Immature natural killer cell (primary cell): ENCODE results near the gene NCKAP5. TPM values are rescaled to one million over a fixed set of nuclear protein-coding genes. Genes with fewer than 3 reads are reported as not detected.

Source experiments
- DNase-seq, 3 donors: peaks; one replicate each; pipeline ENCODE4 v3.0.0; 2022; ENCODE audit warnings: mixed read lengths in 1 of 3
- H3K27ac Mint-ChIP-seq, 6 donors: one replicate each; pipeline ENCODE4 v1.8.0; 2020; ENCODE audit warnings: mixed read lengths in 6 of 6, mild to moderate bottlenecking in 5 of 6, inconsistent platforms in 4 of 6, moderate library complexity in 3 of 6
- H3K27me3 Mint-ChIP-seq, 3 donors: one replicate each; pipeline ENCODE4 v1.8.0; 2020 to 2021; ENCODE audit warnings: low read depth in 3 of 3, mild to moderate bottlenecking in 3 of 3, mixed read lengths in 3 of 3, moderate library complexity in 3 of 3, inconsistent platforms in 1 of 3
- H3K36me3 Mint-ChIP-seq, 3 donors: one replicate each; pipeline ENCODE4 v1.8.0; 2020; ENCODE audit warnings: mixed read lengths in 3 of 3, inconsistent platforms in 2 of 3, mild to moderate bottlenecking in 2 of 3
- H3K4me1 Mint-ChIP-seq, 2 donors: one replicate each; pipeline ENCODE4 v1.8.0; 2020; ENCODE audit warnings: inconsistent platforms in 2 of 2, mild to moderate bottlenecking in 2 of 2, mixed read lengths in 2 of 2, moderate library complexity in 1 of 2
- H3K4me3 Mint-ChIP-seq, 5 donors: one replicate each; pipeline ENCODE4 v1.8.0; 2020; ENCODE audit warnings: mild to moderate bottlenecking in 5 of 5, mixed read lengths in 5 of 5, inconsistent platforms in 3 of 5, moderate library complexity in 3 of 5
- H3K9me3 Mint-ChIP-seq, 6 donors: one replicate each; pipeline ENCODE4 v1.8.0; 2020; ENCODE audit warnings: mild to moderate bottlenecking in 6 of 6, mixed read lengths in 6 of 6, inconsistent platforms in 4 of 6, moderate library complexity in 3 of 6
- polyA plus RNA-seq, 3 donors: library from polyadenylated mRNA; unstranded; fragments of 300-500 nt; fragmentation: Illumina TruSeq; gene quantifications; one replicate each; pipeline ENCODE4 v1.2.3, GENCODE V29; 2021

Gene NCKAP5
- polyA plus RNA-seq, 3 donors from 2014 or later, result not detected

DNA sequence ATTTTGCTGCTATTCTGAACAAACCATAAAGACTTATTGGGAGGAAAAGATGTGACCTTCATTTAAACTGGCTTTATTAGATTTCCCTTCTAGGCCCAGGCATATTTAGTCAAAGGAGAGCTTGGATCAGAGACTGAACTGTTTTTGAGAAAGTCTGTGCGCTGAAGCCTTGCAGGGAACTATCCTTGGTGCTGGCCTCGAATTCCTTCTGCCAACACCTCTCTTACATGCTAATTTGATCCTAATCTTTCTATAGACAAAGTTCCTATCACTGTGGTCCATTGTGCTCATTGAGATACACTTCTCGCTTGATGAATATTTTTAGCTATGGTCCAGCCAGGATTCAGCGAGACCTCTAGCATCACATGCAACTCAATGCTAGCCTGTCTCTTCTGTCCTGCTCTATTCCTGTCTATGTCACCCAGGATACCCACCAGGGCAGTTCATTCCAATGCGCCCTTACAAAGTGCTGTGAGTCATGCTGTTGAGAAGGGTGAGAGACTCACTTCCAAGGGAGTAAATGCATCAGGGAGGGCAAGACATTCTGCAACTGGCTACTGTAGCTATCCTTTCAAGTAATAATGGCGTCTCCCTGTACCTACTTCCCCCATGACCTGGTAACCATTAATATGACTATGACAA lies 541.6 kb downstream of the NCKAP5 start:
- Mint-ChIP-seq H3K27me3 (peaks cover 0 to 2% (median 0%) of the 10 kb centered on the region in 3 donors), H3K9me3 (peaks cover 4 to 30% (median 9%) of the 10 kb centered on the region in 6 donors), H3K4me3 (no peak overlapping the region), H3K27ac (no peak overlapping the region), H3K4me1 (no peaks in the 10 kb centered on the region), H3K36me3 (no peaks in the 10 kb centered on the region)
- DNase-seq, result no peak

DNA sequence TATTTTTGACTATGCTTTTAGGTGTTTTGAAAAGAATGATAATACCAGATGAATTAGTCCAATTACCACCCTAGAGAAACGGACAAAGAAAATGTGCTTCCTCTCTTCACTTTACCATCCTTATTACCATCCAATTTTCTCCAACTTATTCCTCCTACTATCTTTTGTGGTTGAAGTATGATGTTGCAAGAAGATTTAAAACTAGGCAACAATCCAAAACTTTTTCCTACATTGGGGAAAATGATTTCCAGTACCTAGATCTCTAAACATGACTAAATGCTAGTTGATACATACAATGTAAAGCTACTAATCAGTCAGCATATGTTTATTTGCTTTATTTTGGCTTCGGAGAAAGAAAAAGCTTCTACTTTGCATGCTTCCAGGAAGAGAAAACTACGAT lies 543.3 kb downstream of the NCKAP5 start:
- Mint-ChIP-seq H3K9me3 (peaks cover 0 to 30% (median 1%) of the 10 kb centered on the region in 6 donors), H3K27me3 (peaks cover 0 to 2% (median 0%) of the 10 kb centered on the region in 3 donors), H3K4me1 (no peaks in the 10 kb centered on the region), H3K36me3 (no peaks in the 10 kb centered on the region), H3K27ac (no peak overlapping the region), H3K4me3 (no peak overlapping the region)
- no peak for DNase-seq

DNA sequence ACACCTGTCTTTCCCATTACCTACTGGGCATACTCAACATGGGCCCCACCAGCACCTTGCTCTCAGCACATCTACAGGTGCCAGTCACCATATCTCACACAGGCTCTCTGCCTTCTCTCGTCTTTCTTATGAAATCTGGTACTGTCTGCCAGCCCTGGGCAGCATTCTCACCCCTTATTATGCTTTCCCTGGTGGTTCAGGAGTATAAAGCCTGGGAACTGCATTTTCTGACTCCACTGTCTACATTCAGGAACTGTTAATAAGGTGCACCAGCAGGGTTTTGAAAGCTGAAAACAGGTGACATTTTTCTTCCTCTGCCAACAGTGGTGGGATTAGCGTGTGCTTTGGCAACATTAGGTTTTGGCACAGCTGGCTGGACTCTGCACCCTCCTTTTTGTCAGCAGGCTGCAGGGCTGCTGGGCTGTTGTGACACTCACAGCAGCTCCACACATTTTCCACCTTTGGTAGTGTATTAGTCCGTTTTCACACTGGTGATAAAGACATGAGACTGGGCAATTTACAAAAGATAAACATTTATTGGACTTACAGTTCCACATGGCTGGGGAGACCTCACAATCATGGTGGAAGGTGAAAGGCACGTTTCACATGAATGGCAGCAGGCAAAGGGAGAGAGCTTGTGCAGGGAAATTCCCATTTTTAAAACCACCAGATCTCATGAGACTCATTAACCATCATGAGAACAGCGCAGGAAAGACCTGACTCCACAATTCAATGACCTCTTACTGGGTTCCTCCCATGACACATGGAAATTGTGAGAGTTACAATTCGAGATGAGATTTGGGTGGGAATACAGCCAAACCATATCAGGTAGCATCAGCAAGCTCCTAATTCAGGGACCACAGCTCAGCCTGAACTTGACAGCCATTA lies 555.2 kb downstream of the NCKAP5 start:
- Mint-ChIP-seq H3K9me3 (peaks cover 2 to 35% (median 14%) of the 10 kb centered on the region in 6 donors), H3K4me1 (no peaks in the 10 kb centered on the region), H3K27me3 (peaks cover 0 to 3% (median 0%) of the 10 kb centered on the region in 3 donors), H3K36me3 (peaks cover 0 to 4% (median 0%) of the 10 kb centered on the region in 3 donors), H3K27ac (no peak overlapping the region), H3K4me3 (no peak overlapping the region)
- no peak for DNase-seq

DNA sequence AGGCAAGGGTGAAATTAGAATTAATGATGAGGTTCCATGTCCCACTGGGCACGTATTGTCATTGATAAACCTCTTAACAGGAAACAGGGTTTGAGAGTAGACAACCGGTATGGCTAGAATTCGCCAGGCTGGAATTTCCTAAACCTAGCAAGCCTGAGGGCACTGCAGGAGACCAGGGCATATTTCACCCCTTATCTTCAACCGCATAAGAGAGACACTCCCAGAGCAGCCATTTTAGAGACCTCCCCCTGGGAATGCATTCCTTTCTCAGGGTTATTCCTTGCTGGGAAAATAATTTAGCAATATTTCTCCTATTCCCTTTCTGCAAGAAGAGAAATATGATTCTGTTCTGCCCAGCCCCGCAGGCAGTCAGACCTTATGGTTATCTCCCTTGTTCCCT lies 563.6 kb downstream of the NCKAP5 start:
- no peaks in the 10 kb centered on the region for H3K27me3 Mint-ChIP-seq

DNA sequence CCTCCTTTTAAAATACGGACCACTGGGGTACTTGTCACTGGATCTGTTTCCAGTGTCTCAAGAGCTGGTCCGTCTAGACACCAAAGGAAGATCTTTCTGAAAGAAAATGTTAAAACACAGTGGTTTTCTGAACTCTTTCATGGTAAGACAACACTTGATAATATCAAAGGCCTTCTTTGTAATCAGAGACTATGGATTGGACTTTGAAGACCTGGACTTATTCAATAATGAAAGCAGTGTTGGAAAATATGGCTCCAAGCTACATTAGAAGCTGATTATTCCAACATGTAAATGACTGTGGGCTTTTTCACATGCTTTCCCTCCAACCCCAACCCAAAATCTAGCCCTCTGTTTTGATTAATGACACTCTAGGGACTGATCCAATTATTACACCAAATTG lies 568.8 kb downstream of the NCKAP5 start:
- no peak overlapping the region for H3K4me3 Mint-ChIP-seq
- peaks cover 11 to 33% (median 19%) of the 10 kb centered on the region in 6 donors for H3K9me3 Mint-ChIP-seq
- DNase-seq, result no peak
- H3K27me3 Mint-ChIP-seq, result no peaks in the 10 kb centered on the region
- no peaks in the 10 kb centered on the region for H3K4me1 Mint-ChIP-seq
- H3K36me3 Mint-ChIP-seq, result no peaks in the 10 kb centered on the region
- H3K27ac Mint-ChIP-seq, result no peak overlapping the region

More for the DNA sequence above, 563.6 kb downstream of the NCKAP5 start:
- H3K36me3 Mint-ChIP-seq, result no peaks in the 10 kb centered on the region
- no peak overlapping the region for H3K27ac Mint-ChIP-seq
- no peaks in the 10 kb centered on the region for H3K4me1 Mint-ChIP-seq
- DNase-seq, result no peak
- H3K9me3 Mint-ChIP-seq, result peaks cover 18 to 48% (median 25%) of the 10 kb centered on the region in 6 donors
- no peak overlapping the region for H3K4me3 Mint-ChIP-seq

DNA sequence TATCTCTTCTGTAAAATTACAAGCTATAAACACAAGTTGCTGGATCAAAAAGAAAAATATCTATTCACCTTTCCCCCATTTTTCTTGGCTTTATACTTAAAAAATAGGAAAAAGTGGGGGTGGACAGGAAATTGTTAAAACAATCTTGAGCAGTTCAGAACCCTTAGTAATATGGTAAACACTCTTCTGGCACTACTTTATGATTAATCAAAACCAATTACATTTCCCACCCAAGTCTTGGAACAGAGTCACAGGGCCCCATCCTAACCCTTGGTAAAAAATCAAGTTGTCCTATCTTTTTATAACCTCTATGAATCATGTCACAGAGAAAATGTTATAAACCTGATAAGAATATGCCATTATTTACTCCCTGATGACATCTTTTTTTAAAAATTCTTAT lies 570.0 kb downstream of the NCKAP5 start:
- DNase-seq, result no peak
- no peak overlapping the region for H3K27ac Mint-ChIP-seq
- H3K36me3 Mint-ChIP-seq, result peaks cover 0 to 3% (median 0%) of the 10 kb centered on the region in 3 donors
- H3K4me1 Mint-ChIP-seq, result no peaks in the 10 kb centered on the region
- H3K9me3 Mint-ChIP-seq, result peaks cover 0 to 27% (median 17%) of the 10 kb centered on the region in 6 donors
- peaks cover 0 to 1% (median 0%) of the 10 kb centered on the region in 3 donors for H3K27me3 Mint-ChIP-seq
- no peak overlapping the region for H3K4me3 Mint-ChIP-seq

DNA sequence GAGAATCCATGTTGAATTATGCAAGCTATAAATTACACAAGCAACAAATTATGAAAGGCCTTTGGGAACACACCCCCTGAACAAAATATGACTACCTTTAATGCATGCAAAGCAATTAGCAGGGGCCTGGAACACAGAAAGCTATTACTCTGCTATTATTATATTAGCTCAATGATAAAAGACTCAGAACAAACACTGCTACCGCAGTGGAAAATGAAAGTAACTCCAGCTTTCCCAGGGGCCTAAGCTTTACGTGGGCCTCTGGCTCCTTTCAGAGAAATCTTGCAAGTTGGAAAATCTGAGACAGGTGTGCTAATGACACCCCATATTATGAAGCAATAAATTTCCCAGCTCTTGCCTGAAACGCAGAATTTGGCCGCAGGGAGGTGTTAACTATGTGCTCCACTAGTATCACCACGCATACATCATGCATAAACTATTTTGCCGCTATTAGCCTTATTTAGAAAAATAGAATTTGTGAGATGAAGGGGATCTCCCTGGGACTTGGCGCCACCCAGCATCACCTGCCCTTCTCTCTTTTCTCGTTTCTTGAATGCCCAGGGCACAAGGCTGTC lies 576.7 kb downstream of the NCKAP5 start:
- Mint-ChIP-seq H3K4me1 (no peaks in the 10 kb centered on the region), H3K27ac (no peak overlapping the region), H3K9me3 (peaks cover 0 to 19% (median 8%) of the 10 kb centered on the region in 6 donors), H3K4me3 (no peak overlapping the region), H3K36me3 (peaks cover 0 to 3% (median 0%) of the 10 kb centered on the region in 3 donors), H3K27me3 (peaks cover 0 to 3% (median 1%) of the 10 kb centered on the region in 3 donors)
- no peak for DNase-seq

DNA sequence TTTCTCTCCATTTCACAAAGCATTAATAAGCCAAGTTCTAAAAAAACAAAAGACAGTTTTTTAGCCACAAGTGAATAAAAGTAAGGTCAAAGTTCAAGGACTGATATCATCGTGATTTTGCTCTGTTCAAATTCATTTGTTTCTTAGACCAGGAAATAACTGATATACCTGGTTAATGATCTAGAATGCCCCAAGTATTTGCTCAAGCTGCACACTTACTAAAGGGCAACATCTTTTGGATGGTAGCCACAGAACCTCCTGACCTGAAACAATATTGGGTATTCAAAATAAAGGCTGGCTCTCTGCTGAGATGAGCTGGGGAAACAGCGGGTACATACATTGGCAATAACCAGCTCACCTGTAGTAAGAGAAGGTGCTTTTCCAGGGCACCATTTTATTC lies 583.5 kb downstream of the NCKAP5 start:
- DNase-seq, result no peak
- Mint-ChIP-seq H3K4me3 (no peak overlapping the region), H3K36me3 (no peaks in the 10 kb centered on the region), H3K27ac (no peak overlapping the region), H3K4me1 (no peaks in the 10 kb centered on the region), H3K27me3 (peaks cover 0 to 4% (median 0%) of the 10 kb centered on the region in 3 donors), H3K9me3 (peaks cover 0 to 26% (median 5%) of the 10 kb centered on the region in 6 donors)

DNA sequence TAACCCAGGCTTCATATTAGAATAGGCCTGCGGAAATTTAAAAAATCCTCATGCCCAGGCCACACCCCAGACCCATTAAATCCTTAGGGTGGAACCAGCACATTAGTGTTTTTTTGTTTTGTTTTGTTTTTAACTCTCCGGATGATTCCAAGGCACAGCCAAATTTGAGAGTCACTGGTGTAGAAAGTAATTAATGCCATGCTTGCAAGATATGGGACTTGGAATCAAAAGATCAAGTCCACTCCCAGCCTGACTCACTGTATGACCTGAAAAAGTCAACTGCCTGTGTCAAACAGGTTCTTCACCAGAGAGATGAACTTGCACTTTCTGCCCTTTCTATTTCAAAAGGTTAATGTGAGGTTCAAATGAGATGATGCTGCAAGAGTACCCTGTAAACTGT lies 588.0 kb downstream of the NCKAP5 start:
- peaks cover 0 to 4% (median 0%) of the 10 kb centered on the region in 3 donors for H3K27me3 Mint-ChIP-seq

DNA sequence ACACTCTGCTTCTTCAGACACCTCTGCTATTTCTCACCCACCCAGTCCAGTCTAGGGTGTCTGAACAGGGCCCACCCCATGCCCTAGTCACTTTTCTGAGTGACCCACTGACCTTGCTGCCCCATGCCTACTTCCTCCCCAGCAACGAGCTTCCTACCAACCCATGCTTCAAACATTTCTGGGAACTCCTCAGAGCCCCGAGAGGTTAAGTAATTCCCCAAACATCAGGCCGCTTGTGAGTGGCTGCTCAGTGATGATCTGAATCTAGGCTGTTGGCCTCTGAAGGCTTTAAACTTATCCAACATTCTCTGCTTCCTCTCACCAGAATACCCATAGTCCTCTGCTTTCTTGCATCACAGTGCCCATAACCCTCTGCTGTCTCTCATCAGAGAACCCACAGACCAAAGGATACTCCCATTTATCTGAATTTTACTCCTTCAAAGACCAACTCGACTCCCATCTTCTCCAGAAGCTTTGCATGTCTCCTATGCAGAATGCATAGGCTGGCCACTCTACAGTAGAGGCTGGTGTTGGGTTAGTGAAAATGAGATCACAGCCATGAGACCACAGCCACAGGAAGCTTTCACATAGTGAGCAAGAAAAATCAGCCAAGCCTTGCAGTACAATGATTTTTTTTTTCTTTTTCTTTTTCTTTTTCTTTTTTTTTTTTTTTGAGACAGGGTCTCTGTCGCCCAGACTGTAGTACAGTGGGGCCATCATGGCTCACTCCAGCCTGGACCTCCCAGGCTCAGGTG lies 588.7 kb downstream of the NCKAP5 start:
- Mint-ChIP-seq H3K27ac (no peak overlapping the region), H3K9me3 (peaks cover 1 to 36% (median 10%) of the 10 kb centered on the region in 6 donors), H3K4me1 (no peaks in the 10 kb centered on the region), H3K27me3 (peaks cover 0 to 3% (median 0%) of the 10 kb centered on the region in 3 donors), H3K4me3 (no peak overlapping the region), H3K36me3 (no peaks in the 10 kb centered on the region)
- no peak for DNase-seq

More for the DNA sequence above, 588.0 kb downstream of the NCKAP5 start:
- Mint-ChIP-seq H3K9me3 (peaks cover 1 to 37% (median 8%) of the 10 kb centered on the region in 6 donors), H3K4me3 (no peak overlapping the region), H3K36me3 (no peaks in the 10 kb centered on the region), H3K27ac (no peak overlapping the region), H3K4me1 (no peaks in the 10 kb centered on the region)
- no peak for DNase-seq

DNA sequence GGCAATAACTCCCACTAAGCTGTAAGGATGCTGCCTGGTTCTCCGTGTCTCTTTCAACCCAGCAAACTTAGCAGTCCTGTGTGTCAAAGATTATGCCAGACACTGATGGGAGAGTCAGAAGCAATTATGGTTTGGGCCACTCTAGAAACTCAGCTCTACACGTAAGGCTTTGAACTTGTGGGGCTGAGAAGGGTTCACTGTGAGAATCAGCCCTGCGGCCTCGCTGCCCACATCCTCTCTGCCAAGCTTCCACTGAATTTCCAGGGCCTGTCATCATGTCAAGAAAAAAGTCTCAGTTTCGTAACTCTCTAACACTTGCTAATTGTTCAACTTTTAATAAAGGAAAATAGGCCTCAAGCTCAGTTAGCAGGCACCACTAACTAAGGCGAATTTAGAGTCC lies 589.4 kb downstream of the NCKAP5 start:
- H3K9me3 Mint-ChIP-seq, result peaks cover 0 to 29% (median 9%) of the 10 kb centered on the region in 6 donors
- DNase-seq, result no peak
- H3K4me1 Mint-ChIP-seq, result no peaks in the 10 kb centered on the region
- no peak overlapping the region for H3K27ac Mint-ChIP-seq
- H3K36me3 Mint-ChIP-seq, result no peaks in the 10 kb centered on the region
- no peak overlapping the region for H3K4me3 Mint-ChIP-seq
- peaks cover 0 to 1% (median 0%) of the 10 kb centered on the region in 3 donors for H3K27me3 Mint-ChIP-seq

DNA sequence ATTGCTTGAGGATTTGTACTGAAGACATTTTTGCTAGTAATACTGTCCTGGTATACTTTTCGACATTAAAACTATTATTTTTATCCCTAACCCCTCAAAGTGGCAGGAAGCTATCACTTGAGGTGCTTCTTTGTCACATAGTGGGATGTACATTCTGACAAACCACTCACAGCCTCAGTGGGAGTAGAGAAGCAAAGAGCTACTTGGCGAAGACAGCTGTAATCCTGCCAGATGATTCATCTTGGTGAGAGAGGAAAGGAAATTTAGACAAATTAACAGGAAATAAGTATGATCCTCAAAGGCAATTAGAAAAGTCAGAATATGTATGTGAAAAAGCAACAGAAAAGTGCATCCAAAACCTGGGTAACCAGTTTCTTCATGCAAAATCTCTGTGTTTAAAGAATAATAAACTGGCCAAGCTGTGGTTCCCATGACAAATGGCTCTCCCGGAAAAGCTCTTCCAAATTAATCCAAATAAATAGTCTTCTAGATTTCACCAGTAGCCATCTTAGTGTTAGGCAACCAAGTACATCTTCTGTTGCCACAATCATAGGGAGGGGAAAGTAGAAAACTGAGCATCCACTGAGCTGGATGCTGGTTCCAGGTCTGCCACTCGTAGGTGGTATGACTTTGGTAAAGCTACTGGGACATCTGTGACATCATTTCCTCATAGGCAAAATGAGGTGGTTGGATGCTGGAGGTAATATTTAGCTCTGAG lies 590.3 kb downstream of the NCKAP5 start:
- Mint-ChIP-seq H3K36me3 (no peaks in the 10 kb centered on the region), H3K27ac (no peak overlapping the region), H3K4me1 (no peaks in the 10 kb centered on the region), H3K4me3 (no peak overlapping the region), H3K9me3 (peaks cover 0 to 27% (median 9%) of the 10 kb centered on the region in 6 donors), H3K27me3 (peaks cover 0 to 1% (median 0%) of the 10 kb centered on the region in 3 donors)
- no peak for DNase-seq
